ENCODE results near the gene ZFAND6.

DNA sequence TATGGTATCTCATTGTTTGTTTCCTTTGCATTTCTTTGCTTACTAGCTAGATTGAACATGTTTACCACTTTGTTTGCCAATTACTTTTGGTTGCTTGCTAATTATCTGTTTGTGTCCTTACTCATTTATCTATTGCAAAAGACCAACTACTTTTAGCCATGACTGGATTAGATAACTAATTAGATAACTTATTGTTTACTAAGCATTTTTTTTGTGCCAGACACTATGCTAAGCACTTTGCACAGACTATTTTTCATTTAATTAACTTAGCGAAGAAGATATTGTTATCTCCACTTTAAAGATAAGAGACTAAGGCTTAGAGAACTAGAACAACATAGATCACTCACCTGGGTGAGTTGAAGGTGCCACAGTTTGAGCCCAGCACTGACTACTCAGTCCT is 16.9 kb upstream of the ZFAND6 start:
- TF ChIP-seq FOXK2 (IDR thresholded peaks at IDR 0.05) (no peak), HDGF (IDR thresholded peaks at IDR 0.05; ENCODE audit: borderline replicate concordance) (no peak), FOXM1 (IDR thresholded peaks at IDR 0.05; ENCODE audit: borderline replicate concordance) (no peak), TARDBP (IDR thresholded peaks at IDR 0.05) (no peak), LEF1 (IDR thresholded peaks at IDR 0.05; ENCODE audit: borderline replicate concordance) (no peak), NFRKB (IDR thresholded peaks at IDR 0.05) (no peak)

All from HEK293T (cell line).